Mesendoderm (in vitro differentiated cells): ENCODE results near the gene S1PR3.

Source experiments
- DNase-seq: peaks from one replicate; pipeline ENCODE4 v3.0.0; 2013
- H2AK5ac ChIP-seq: 2 replicates; pipeline ENCODE4 v1.6.1; 2013; ENCODE audit warnings: low read length, inconsistent platforms
- H2BK120ac ChIP-seq: 2 replicates; pipeline ENCODE4 v1.6.1; 2013; ENCODE audit warnings: low read depth, mild to moderate bottlenecking, low read length, moderate library complexity, mixed read lengths
- H2BK15ac ChIP-seq: replicated peaks from 2 replicates; pipeline ENCODE4 v1.6.1; 2013; ENCODE audit warnings: low read depth, mild to moderate bottlenecking, moderate library complexity
- H2BK5ac ChIP-seq: 2 replicates; pipeline ENCODE4 v1.6.1; 2013; ENCODE audit warnings: low read length, inconsistent platforms
- H3K18ac ChIP-seq: 2 replicates; pipeline ENCODE4 v1.6.1; 2013; ENCODE audit warnings: mild to moderate bottlenecking, low read length, mixed read lengths
- H3K23ac ChIP-seq: one replicate; pipeline ENCODE4 v1.6.1; 2013; ENCODE audit warnings: low read length
- H3K27ac ChIP-seq: 2 replicates; pipeline ENCODE4 v1.5.1; 2013; ENCODE audit warnings: low read depth, mild to moderate bottlenecking, inconsistent platforms, low read length, moderate library complexity
- H3K27me3 ChIP-seq: 2 replicates; pipeline ENCODE4 v1.6.1; 2013; ENCODE audit warnings: low read length, control low read depth, mild to moderate bottlenecking, inconsistent platforms; ENCODE audit not compliant: insufficient read depth, poor library complexity
- H3K36me3 ChIP-seq: 2 replicates; pipeline ENCODE4 v1.6.1; 2013; ENCODE audit warnings: low read length, inconsistent platforms; ENCODE audit not compliant: control insufficient read depth, insufficient read depth
- H3K4ac ChIP-seq: one replicate; pipeline ENCODE4 v1.6.1; 2013; ENCODE audit warnings: low read depth, mild to moderate bottlenecking, low read length, moderate library complexity
- H3K4me1 ChIP-seq: 2 replicates; pipeline ENCODE4 v1.6.1; 2013; ENCODE audit warnings: low read depth, low read length, inconsistent platforms; ENCODE audit not compliant: control insufficient read depth
- H3K4me2 ChIP-seq: 2 replicates; pipeline ENCODE4 v1.6.1; 2013; ENCODE audit warnings: low read length
- H3K4me3 ChIP-seq: 2 replicates; pipeline ENCODE4 v1.5.1; 2013; ENCODE audit warnings: mild to moderate bottlenecking, low read length
- H3K56ac ChIP-seq: one replicate; pipeline ENCODE4 v1.6.1; 2013; ENCODE audit warnings: low read length
- H3K79me1 ChIP-seq: 2 replicates; pipeline ENCODE4 v1.6.1; 2013; ENCODE audit warnings: low read length, inconsistent platforms
- H3K79me2 ChIP-seq: 2 replicates; pipeline ENCODE4 v1.6.1; 2013; ENCODE audit warnings: mild to moderate bottlenecking, low read length; ENCODE audit not compliant: control insufficient read depth, insufficient read depth
- H3K9ac ChIP-seq: 2 replicates; pipeline ENCODE4 v1.6.1; 2013; ENCODE audit warnings: low read length, inconsistent platforms
- H4K5ac ChIP-seq: one replicate; pipeline ENCODE4 v1.6.1; 2013; ENCODE audit warnings: low read length
- H4K8ac ChIP-seq: one replicate; pipeline ENCODE4 v1.6.1; 2013; ENCODE audit warnings: low read depth, mild to moderate bottlenecking, control low read depth, low read length, moderate library complexity
- WGBS: extraction: QIAGEN DNeasy Blood & Tissue Kit; methylation state at CpG from one replicate; pipeline ENCODE4 v1.1.7; 2013; ENCODE audit warnings: low lambda C conversion rate, missing lambda C conversion rate; ENCODE audit not compliant: insufficient coverage; ENCODE audit errors: extremely low coverage; 5-methylcytosine and 5-hydroxymethylcytosine counted together

S1PR3 gene

DNA sequence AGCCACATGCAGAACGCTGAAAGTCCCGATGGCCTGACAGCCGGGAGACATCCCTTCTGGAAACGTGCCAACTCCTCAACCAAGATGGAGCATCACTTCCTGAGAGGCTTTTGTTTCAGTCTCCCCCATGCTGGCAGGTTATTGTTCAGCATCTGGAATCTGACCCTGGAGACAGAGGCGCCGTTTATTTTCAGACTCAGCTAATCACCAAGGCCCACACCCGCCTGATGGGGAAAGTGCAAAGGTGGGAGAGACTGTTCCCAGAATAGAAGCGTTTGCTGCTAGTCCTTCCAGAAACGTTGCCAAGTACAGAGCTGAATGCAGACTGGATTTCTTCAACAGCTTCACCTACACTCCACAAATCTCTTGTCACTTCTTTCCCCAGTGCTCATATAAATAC lies 41.8 kb upstream of the S1PR3 start:
- no peaks in the 10 kb centered on the region for H3K27me3 ChIP-seq
- no peak overlapping the region for H3K4me3 ChIP-seq
- WGBS = no CpG with 5 or more reads among the region's 9 CpGs
- H3K4me2 ChIP-seq = no peak overlapping the region
- H3K23ac ChIP-seq = no peak overlapping the region
- no peak overlapping the region for H2AK5ac ChIP-seq
- H3K4ac ChIP-seq = no peak overlapping the region
- no peaks in the 10 kb centered on the region for H3K79me2 ChIP-seq
- DNase-seq = no peak
- no peak overlapping the region for H2BK120ac ChIP-seq
- H3K9ac ChIP-seq = no peak overlapping the region
- no peak overlapping the region for H3K56ac ChIP-seq
- H3K18ac ChIP-seq = no peak overlapping the region
- no peaks in the 10 kb centered on the region for H3K4me1 ChIP-seq
- H2BK15ac ChIP-seq = no peak overlapping the region
- H4K5ac ChIP-seq = no peak overlapping the region
- no peaks in the 10 kb centered on the region for H3K79me1 ChIP-seq
- H3K27ac ChIP-seq = no peak overlapping the region
- no peak overlapping the region for H2BK5ac ChIP-seq
- no peaks in the 10 kb centered on the region for H3K36me3 ChIP-seq
- no peak overlapping the region for H4K8ac ChIP-seq

DNA sequence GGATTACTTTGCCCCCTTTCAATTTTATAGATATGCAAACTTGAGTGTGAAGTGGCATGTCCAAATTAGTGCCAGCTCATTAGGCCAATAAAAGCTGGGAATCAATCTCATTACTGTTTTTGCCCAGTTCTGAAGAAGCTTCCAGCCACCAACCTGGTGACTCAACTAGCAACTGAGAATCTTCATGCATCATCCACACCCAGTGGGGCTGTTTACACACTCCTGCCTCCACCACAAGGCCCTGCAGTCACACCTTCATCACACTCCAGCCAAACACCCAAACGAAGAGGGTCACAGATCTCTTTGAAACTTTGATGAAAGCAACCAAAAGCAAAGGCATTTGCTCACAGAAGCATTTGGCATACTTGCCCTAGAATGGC lies 41.3 kb upstream of the S1PR3 start:
- H3K4ac ChIP-seq = no peak overlapping the region
- no peak overlapping the region for H3K4me2 ChIP-seq
- WGBS = no CpG with 5 or more reads among the region's 1 CpG
- no peaks in the 10 kb centered on the region for H3K4me1 ChIP-seq
- no peak overlapping the region for H3K4me3 ChIP-seq
- no peaks in the 10 kb centered on the region for H3K27me3 ChIP-seq
- H3K18ac ChIP-seq = no peak overlapping the region
- H4K8ac ChIP-seq = no peak overlapping the region
- no peak overlapping the region for H3K27ac ChIP-seq
- H3K56ac ChIP-seq = peak overlapping the region; percentile 38
- H3K9ac ChIP-seq = no peak overlapping the region
- H3K23ac ChIP-seq = no peak overlapping the region
- DNase-seq = no peak
- no peak overlapping the region for H2BK5ac ChIP-seq
- H2BK120ac ChIP-seq = no peak overlapping the region
- no peaks in the 10 kb centered on the region for H3K79me2 ChIP-seq
- H2BK15ac ChIP-seq = no peak overlapping the region
- no peaks in the 10 kb centered on the region for H3K79me1 ChIP-seq
- H2AK5ac ChIP-seq = no peak overlapping the region
- no peaks in the 10 kb centered on the region for H3K36me3 ChIP-seq
- no peak overlapping the region for H4K5ac ChIP-seq

DNA sequence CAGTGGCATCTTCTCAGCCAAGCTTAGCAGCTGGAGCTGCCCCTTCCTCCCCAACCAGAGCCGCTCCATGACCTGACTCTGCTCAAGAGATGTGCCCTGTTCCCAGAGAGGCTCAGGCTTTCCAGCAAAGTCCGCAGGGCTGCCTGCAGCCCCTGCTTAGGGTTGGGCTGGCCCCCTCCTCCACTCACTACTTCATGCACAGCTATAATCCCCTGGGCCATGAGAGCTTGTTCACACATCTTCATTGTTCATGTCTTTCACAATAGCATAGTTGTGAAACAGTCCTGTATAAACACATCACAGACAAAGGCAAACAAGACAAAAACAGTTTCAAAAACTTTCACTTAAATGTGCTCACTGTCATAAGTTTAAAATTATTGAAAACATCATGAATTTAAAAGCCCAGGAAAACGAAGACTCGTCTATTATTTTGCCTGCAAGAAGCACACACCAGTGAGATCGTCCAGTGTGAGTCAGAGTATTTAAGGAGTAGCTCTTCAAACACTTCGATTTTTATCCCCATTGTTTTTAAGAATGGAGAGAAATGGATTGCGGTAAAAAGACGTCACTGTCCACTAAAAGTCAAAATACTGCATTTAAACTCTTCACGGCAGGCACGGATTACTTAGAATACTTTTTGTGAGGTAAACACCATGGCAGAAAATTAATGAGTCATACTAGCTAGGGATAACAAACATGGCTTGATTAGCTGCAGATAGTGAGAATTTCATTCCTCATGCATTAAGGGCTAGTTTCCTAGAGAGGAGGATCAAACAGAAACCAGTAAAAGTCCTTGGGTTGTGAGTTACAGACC lies 40.7 kb upstream of the S1PR3 start:
- H3K4ac ChIP-seq = no peak overlapping the region
- H3K56ac ChIP-seq = peak overlapping the region; percentile 38
- no peak overlapping the region for H2BK5ac ChIP-seq
- no peak overlapping the region for H3K18ac ChIP-seq
- H3K9ac ChIP-seq = no peak overlapping the region
- no peak for DNase-seq
- no peak overlapping the region for H2BK120ac ChIP-seq
- H3K4me2 ChIP-seq = no peak overlapping the region
- H3K36me3 ChIP-seq = no peaks in the 10 kb centered on the region
- WGBS = no CpG with 5 or more reads among the region's 10 CpGs
- no peak overlapping the region for H2AK5ac ChIP-seq
- no peak overlapping the region for H2BK15ac ChIP-seq
- H3K23ac ChIP-seq = no peak overlapping the region
- no peak overlapping the region for H4K8ac ChIP-seq
- H3K4me1 ChIP-seq = no peaks in the 10 kb centered on the region
- no peak overlapping the region for H3K27ac ChIP-seq
- H4K5ac ChIP-seq = no peak overlapping the region
- H3K4me3 ChIP-seq = no peak overlapping the region
- H3K79me2 ChIP-seq = no peaks in the 10 kb centered on the region
- no peaks in the 10 kb centered on the region for H3K79me1 ChIP-seq
- H3K27me3 ChIP-seq = no peaks in the 10 kb centered on the region

DNA sequence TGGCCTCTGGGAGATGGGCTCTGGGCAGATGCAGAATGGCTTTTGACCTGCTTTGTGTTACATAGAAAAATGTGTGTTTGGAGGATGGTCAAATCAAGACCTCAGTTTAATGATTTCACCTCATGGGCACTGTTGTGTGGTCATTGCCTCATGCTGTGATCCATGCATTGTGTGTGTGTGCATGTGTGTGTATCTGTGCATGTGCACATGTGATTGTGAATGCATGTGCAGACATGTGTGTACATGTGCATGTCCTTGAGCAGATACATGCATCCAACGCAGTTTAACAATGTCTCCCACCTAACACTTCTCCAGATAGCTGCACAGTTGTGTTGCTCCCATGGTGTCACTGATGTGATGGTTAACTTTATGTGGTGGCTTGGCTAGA lies 40.1 kb upstream of the S1PR3 start:
- Histone ChIP-seq H2BK5ac (peak overlapping the region; percentile 27), H3K79me1 (no peaks in the 10 kb centered on the region), H3K56ac (no peak overlapping the region), H3K23ac (no peak overlapping the region), H3K4ac (no peak overlapping the region), H4K5ac (no peak overlapping the region), H3K36me3 (no peaks in the 10 kb centered on the region), H3K4me3 (no peak overlapping the region), H3K4me2 (no peak overlapping the region), H2BK120ac (no peak overlapping the region), H3K79me2 (no peaks in the 10 kb centered on the region), H3K27me3 (no peaks in the 10 kb centered on the region), H3K9ac (no peak overlapping the region), H3K4me1 (no peaks in the 10 kb centered on the region), H2BK15ac (no peak overlapping the region), H3K18ac (no peak overlapping the region), H4K8ac (no peak overlapping the region), H2AK5ac (no peak overlapping the region), H3K27ac (no peak overlapping the region)
- WGBS = no CpG with 5 or more reads among the region's 1 CpG
- DNase-seq = no peak

DNA sequence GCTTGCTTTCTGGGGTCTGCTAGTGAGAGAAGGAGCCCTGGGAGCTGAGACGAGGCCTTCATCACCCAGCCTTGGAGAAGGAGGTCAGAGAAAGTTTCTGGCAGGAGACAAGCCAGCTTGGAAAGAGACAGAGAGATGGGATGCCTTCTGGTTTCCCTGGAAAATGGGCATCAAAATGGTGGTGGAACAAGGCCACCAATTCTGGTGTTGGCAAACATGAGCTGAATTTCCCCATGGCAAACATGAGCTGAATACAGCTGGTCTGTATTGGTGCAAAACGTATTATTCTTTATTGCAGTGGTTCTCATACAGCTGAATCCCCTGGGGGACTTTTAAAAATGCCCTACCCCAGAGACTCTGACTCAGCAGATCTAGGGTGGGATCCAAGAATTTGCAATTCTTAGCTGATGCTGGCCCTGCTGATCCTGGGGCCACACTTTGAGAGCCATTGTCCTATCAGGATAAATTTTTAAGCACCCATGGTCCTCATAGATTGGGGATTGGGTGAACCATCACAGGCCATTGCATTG lies 39.1 kb upstream of the S1PR3 start:
- H3K56ac ChIP-seq = no peak overlapping the region
- no peak overlapping the region for H3K27ac ChIP-seq
- no CpG with 5 or more reads among the region's 2 CpGs for WGBS
- no peak overlapping the region for H4K5ac ChIP-seq
- no peaks in the 10 kb centered on the region for H3K27me3 ChIP-seq
- no peak overlapping the region for H3K18ac ChIP-seq
- no peak overlapping the region for H2BK120ac ChIP-seq
- no peak overlapping the region for H3K4me3 ChIP-seq
- H3K4me2 ChIP-seq = no peak overlapping the region
- no peak overlapping the region for H4K8ac ChIP-seq
- H2AK5ac ChIP-seq = no peak overlapping the region
- no peaks in the 10 kb centered on the region for H3K79me2 ChIP-seq
- no peaks in the 10 kb centered on the region for H3K36me3 ChIP-seq
- no peak for DNase-seq
- H3K9ac ChIP-seq = no peak overlapping the region
- no peak overlapping the region for H3K23ac ChIP-seq
- H2BK5ac ChIP-seq = no peak overlapping the region
- H3K79me1 ChIP-seq = no peaks in the 10 kb centered on the region
- no peak overlapping the region for H3K4ac ChIP-seq
- H2BK15ac ChIP-seq = no peak overlapping the region
- no peaks in the 10 kb centered on the region for H3K4me1 ChIP-seq

DNA sequence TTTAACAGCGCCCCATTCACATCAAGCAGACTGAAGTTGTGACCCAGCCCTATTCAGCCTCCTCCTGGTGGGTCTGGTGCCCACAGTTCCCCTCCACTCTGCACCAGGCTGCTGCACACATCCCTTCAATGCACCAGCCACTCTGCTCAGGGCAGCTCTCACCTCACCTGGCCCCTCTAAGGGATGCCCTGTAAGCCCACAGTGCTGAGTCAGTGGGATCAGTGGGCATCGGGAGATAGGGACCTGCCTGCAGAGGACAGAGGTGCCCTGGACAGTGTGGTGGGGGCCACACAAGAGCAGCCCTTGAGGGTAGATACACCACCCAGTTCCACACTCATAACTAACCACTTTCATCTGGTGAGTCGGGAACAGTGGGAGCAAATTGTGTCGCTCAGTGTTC lies 38.3 kb upstream of the S1PR3 start:
- no peaks in the 10 kb centered on the region for H3K27me3 ChIP-seq
- H3K27ac ChIP-seq = no peak overlapping the region
- no peaks in the 10 kb centered on the region for H3K4me1 ChIP-seq
- H4K8ac ChIP-seq = no peak overlapping the region
- H3K36me3 ChIP-seq = no peaks in the 10 kb centered on the region
- no peak overlapping the region for H4K5ac ChIP-seq
- no peak overlapping the region for H2BK120ac ChIP-seq
- H3K23ac ChIP-seq = no peak overlapping the region
- no peak overlapping the region for H3K4me2 ChIP-seq
- H3K4me3 ChIP-seq = no peak overlapping the region
- H3K79me1 ChIP-seq = no peaks in the 10 kb centered on the region
- DNase-seq = no peak
- H2AK5ac ChIP-seq = peak overlapping the region; percentile 70
- H2BK15ac ChIP-seq = no peak overlapping the region
- no peaks in the 10 kb centered on the region for H3K79me2 ChIP-seq
- H2BK5ac ChIP-seq = no peak overlapping the region
- no peak overlapping the region for H3K4ac ChIP-seq
- WGBS = no CpG with 5 or more reads among the region's 4 CpGs
- H3K56ac ChIP-seq = peak overlapping the region; percentile 15
- H3K18ac ChIP-seq = no peak overlapping the region
- H3K9ac ChIP-seq = no peak overlapping the region
